Muscle of arm (tissue), 12 donors: Measurements from ENCODE around the gene P3H4. TPM values are rescaled to one million over a fixed set of nuclear protein-coding genes. Genes with fewer than 3 reads are reported as not detected.

Experiments used
- DNase-seq: peaks from one replicate; pipeline ENCODE4 v3.0.0-alpha.2; 2013
- polyA plus RNA-seq, 12 donors: library from polyadenylated mRNA; unstranded; fragments of 120-200 nt; gene quantifications; one replicate each; pipeline ENCODE4 v1.2.1, GENCODE V29; 2013; ENCODE audit not compliant: insufficient read length in 12 of 12

The P3H4 gene
- polyA plus RNA-seq, 12 donors: 31.4 to 49.8 (median 35.8) TPM; not detected in 1

DNA sequence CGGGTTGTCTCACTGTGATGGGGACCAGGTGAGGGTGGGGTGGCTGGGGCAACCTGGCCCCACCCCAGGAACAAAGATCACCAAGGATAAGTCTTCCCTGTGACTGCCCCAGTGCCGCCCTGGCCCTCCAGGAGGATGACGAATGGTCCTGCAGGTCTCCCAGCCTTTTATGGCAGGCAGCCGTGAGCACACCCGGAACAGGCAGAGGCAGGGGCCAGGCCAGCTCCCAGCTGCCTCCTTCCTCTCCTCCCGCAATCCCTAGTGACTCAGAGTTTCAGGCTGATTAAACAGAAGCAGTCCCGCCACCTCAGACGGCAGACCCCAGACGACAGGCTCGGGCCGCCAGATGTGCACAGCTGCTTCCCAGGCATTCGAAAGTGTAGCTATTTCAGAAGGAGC is 38.6 kb downstream of the P3H4 start:
- no peak for DNase-seq

DNA sequence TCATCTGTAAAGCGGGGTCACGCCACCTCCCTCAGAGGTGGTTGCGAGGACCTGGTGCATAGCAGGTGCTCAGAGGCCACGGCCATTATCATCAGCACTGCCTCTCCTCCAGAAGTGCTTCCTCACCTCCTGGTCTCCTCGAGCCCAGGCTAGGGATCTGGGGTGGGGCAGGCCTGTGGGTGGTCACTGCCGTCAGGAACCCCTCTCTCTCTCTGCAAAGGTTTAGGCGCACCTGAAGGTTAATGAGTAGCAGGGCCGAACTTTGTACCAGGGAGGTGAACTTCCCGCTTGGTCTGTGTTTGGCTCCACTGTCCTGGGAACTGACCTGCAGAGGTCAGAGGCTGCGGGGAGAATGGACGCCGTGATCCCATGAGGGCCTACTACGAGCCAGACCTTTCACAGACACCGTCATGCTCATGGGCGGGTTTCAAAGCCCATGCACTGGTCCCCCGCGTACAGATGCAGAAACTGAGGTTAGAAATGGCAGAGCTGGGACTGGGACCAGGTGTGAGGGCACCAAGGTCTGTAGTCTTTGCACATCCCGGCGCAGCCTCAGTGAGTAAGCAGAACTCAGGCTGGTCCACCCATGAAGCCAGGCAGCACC is 39.1 kb downstream of the P3H4 start:
- no peak for DNase-seq

DNA sequence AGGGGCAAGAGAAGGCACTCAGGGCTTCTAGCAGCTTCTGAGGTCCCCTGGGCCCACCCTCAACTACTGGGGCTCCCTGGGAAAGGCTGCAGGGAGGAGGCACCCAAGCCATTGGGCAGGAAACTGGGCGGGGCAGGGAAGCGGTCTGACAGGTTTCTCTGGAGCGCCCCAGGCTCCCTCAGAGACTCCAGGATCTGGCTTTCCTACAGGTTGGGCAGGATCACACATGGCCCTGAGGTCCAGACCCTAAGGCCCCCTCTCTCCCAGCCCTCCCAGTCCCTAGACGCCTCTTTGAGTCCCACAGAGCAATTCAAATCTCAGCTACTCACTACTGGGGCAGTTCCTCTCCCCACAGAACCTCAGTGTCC is 39.5 kb downstream of the P3H4 start:
- DNase-seq: no peak

DNA sequence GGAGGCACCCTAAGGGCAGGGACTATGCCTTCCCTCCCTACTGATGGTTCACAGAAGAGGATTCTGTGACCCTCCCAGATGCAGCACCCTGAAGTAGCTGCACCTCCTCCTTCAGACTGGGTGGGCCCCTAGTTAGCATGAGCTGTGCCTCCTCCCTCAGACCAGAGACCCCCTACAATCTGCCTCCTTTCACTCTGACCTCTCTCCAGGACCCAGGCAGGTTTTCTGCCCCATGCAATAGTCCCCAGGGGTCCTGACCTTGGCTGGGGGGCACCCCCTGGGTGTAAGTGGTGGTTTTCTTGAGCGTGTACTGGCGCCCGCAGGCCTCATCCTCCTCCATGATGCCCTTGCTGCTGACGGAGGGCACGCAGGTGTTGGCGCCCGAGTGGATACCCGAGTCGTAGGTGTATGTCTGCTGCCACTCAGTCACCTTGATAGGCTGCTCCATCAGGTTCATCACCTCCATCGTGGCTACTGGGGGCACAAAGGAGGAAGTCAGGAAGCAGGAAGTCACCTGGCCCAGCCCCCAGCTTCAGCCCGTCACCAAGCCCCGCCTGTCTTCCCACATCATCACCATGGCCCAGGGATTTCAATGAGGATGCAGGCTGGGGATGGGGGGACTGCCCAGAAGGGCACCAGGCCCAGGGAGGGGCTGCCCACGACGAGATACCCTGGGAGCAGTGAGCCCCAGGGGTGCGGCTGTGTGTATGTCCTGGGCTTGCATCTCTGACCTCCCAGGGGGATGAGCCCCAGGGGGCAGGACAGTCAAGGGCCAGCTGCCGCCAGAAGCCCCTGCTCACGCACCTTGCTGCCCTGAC is 40.2 kb downstream of the P3H4 start:
- no peak for DNase-seq

DNA sequence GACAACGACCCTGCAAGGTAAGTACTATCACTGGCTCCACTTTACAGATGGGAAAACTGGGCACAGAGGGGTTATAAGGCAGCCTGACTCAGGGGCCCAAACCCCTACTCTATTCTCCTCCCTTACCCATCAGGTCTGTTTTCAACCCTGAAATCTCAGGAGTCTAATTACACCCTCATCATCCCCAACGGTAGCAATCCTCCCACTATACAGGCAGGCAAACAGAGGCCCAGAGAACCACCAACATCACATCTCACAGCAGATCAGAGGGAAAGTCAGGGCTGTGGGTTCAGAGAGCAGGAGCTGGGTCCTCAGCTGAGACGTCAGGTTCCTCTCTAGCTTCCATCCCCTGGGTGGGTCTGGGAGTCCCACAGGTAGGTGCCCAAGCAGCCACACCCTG is 41.8 kb downstream of the P3H4 start:
- DNase-seq: no peak

DNA sequence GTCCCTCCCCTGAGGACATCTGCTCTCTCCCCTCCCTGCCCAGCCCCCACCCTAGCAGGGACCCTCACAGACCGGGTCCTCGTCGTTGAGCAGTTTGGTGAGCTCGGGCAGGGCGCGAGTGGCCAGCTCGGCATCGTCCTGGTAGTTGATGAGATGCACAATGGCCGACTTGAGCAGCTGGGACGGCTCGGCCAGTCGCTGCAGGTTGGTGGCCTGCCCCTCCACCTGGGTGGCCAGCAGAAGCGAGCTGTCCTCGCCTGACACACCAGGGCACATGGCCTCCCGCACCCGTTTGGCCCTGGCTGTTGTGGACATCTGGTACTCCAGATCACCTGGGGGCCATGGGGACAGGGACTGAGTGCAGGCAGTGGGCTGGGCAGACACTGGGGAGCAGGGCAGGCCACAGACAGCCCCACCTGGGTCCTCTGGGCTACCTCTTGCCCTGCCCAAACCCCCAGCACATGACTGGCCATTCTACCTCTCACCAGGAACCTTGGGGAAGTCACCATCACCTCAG is 42.3 kb downstream of the P3H4 start:
- DNase-seq: no peak

DNA sequence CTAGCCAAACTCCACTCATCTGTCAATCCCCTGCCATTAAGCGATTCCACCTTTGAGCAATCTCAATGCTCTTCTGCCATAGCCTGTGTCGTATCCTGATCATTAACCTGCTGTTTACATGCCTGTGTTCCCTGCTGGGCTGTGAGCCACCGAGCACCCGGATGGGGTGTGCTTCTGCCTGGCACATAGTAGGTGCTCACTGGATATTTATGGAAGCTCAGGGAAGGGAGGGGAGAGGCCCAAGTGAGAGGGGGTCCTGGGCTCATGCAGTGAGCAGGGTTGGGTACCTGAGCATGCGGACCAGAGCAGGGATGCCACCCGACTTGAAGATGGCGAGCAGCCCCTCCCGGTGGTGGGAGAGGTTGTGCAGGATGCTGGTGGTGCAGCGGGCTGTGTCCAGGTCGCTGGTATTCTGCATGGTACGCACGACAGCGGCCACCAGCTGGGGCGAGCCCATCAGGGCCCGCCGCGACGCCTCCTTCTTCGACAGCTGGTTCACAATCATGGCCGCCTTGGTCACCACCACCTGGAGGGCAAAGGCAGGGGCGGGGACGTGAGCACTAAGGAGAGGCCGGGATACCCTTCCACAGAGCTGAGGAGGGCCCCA is 43.0 kb downstream of the P3H4 start:
- DNase-seq: no peak

DNA sequence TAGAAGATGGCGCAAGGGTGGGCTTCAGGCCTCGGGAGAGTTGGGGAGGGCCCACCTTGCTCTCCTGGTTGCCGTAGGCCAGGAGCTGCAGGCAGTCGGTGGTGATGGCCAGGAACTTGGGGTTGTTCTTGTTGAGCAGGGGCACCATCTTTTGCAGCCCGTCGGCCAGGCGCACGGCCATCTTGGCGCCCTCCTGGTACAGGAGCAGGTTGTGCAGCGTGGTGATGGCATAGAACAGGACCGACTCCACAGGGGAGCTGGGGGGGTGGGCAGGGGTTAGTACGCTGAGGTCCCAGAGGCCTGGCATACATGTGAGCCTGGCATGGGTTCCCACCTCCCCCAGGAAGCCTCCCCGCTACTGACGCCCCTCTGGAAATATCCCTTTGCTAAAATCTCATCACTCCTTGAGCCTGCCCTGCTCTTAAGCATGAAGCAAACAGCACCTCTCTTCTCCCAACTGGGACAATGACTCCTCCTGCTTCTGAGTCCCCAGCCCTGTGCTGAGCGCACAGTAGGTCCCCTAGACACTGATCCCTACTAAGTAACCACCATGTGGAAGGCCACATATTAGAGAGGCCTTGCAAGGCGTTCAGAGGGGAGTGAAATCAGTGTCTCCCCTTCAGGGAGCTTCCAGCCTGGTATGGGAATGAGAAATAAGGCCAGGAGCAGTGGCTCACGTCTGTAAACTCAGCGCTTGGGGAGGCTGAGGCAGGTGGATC is 44.3 kb downstream of the P3H4 start:
- DNase-seq: no peak

DNA sequence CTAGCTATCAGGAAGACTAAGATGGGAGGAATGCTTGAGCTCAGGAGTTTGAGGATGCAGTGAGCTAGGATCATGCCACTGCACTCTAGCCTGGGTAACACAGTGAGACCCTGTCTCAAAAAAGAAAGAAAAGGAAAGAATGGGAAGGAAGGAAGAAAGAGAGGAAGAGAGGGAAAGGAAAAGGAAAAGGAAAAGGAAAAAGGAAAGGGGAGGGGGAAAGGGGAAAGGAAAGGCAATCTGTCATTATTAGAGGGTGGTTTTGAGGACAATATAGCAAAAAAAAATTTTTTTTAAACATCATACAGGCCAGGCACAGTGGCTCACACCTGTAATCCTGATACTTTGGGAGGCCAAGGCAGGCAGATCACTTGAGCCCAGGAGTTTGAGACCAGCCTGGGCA is 45.6 kb downstream of the P3H4 start:
- DNase-seq: no peak

DNA sequence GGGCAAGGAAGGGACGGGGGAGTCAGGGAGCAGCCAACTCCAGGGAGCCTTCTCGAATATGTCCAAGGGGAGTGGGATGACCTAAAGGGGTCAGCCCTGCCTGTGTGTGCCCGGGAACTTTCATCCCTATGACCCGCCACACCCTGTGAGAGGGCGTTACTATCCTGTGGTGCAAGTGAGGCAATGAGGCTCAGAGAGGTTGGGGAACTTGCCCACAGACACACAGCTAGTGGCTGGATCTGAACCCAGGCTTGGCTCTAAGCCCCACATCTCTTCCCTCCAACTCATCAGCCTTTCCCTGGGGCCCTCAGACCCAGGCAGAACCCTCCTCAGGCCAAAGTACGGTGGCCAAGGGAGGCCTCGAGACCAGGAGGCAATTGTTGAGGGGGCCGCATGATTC is 48.4 kb downstream of the P3H4 start:
- DNase-seq: no peak

DNA sequence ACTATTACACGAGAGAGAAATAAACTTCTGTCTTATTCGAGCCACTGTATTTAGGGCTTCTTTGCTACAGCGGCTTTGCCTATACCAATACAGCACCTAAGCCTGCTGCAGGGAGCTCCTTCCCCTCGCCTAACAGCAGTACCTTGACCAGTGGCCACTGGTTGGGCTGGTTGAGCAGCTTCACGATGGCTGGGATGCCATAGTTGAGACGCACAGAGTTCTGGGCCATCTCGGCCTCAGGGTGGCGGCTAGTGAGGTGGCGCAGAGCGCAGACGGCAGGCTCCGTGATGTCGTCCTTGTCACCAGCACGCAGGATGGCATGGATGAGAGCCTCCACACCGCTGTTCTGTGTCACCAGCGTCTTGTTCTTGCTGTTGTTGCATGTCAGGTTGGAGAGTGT is 48.9 kb downstream of the P3H4 start:
- DNase-seq: no peak

DNA sequence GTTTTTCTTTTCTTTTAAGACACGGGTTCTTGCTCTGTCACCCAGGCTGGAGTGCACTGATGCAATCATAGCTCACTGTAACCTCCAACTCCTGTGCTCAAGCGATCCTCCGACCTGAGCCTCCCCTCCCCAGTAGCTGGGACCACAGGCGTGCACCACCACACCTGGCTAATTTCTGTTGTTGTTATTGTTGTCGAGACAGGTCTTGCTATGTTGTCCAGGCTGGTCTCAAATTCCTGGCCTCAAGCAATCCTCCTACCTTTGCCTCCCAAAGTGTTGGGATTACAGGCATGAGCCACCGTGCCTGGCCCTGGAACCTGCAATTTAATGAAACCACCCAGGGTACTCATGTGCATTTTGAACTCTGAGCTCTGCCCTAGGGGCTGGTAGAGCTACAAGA is 49.4 kb downstream of the P3H4 start:
- DNase-seq: no peak

DNA sequence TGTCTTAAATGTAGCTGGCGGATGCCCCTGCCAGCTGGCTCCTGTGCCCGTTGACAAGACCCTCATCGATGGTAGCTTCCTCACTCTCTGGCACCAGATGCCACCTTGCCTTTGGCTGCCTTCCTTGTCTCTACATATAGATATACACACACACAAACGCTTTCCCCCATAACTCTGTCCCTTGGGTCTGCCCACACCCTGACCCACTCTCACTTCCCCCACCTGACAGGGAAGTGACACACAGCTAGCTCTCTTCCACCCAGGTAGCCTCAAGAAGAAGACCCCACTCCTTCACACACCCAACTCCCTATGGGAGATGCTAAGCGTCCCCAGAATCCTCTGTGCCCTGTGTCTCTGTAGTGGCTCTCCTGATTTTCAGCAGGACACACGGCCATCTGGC is 50.9 kb downstream of the P3H4 start:
- no peak for DNase-seq

DNA sequence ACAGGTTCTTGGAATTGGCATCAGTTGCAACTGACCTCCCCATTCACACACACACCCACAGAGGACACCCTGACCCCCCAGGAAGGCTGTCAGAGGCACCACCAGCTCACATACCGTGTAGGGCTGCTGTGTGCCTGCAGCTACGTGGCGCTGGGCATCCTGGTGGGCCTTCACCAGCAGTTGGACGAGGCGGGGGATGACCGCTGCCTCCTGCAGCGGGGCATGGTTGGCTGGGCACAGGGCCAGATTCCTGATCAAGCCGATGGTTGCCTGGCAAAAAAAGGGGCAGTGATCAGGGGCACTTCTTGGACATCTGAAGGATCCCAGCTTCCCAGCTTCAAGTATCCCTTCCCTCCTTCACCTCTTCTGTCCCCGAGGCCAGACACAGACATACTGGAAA is 53.1 kb downstream of the P3H4 start:
- DNase-seq: no peak

DNA sequence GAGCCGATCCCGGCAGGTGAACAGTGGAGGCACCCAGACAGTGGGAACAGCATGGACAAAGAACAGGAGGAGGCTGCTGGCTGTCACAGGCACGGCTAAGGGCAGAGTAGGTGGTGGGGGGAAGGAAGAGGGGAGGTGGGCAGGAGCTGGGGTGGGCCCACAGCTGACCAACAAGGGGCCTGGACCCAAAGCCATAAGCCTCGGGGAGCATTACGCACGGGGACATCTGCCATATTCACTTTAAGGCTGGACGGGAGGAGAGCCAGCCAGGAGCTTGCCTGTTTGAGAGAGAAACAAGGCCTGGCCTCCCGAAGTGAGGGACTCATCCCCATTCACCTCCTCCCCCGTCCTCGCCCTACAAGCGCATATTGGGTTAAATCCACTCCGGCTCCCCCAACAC is 57.7 kb downstream of the P3H4 start:
- DNase-seq: no peak

Other genes starting within 250 kb of the P3H4 start
- under 1 TPM in 2 of 12 donors, not detected in 10; 0.17 to 0.44 TPM for gene KRT9, start 239.9 kb downstream of the P3H4 start, polyA plus RNA-seq
- gene KRT14, start 225.1 kb downstream of the P3H4 start, polyA plus RNA-seq: 100 to 1,000 TPM in 1 of 12 donors, 10 to 100 TPM in 2, 1 to 10 TPM in 2, under 1 TPM in 3, not detected in 4; 0.18 to 229 (median 2.1) TPM
- 1 to 10 TPM in 2 of 12 donors, under 1 TPM in 1, not detected in 9; 0.90 to 3.9 (median 1.5) TPM for gene KRT16, start 199.2 kb downstream of the P3H4 start, polyA plus RNA-seq
- gene KRT17, start 187.4 kb downstream of the P3H4 start, polyA plus RNA-seq: 1,000 to 10,000 TPM in 1 of 12 donors, 100 to 1,000 TPM in 2, 1 to 10 TPM in 2, under 1 TPM in 5, not detected in 2; 0.33 to 1,262 (median 2.2) TPM
- 100 to 1,000 TPM in 11 of 12 donors, not detected in 1; 538 to 938 (median 792) TPM for gene EIF1, start 123.1 kb downstream of the P3H4 start, polyA plus RNA-seq
- not detected for gene GAST, start 99.6 kb downstream of the P3H4 start, polyA plus RNA-seq
- gene HAP1, start 77.3 kb downstream of the P3H4 start, polyA plus RNA-seq: under 1 TPM in 9 of 12 donors, not detected in 3; 0.03 to 0.23 (median 0.07) TPM
- gene JUP, start 25.2 kb downstream of the P3H4 start, polyA plus RNA-seq: 100 to 1,000 TPM in 1 of 12 donors, 10 to 100 TPM in 10, not detected in 1; 22.8 to 204 (median 36.5) TPM
- 100 to 1,000 TPM in 9 of 12 donors, 10 to 100 TPM in 2, not detected in 1; 88.2 to 164 (median 124) TPM for gene FKBP10, start 1.1 kb upstream of the P3H4 start, polyA plus RNA-seq
- 10 to 100 TPM in 11 of 12 donors, not detected in 1; 30.4 to 68.2 (median 44.9) TPM for gene NT5C3B, start 24.3 kb upstream of the P3H4 start, polyA plus RNA-seq
- gene KLHL10, start 25.9 kb upstream of the P3H4 start, polyA plus RNA-seq: under 1 TPM in 7 of 12 donors, not detected in 5; 0.12 to 0.48 (median 0.28) TPM
- 1 to 10 TPM in 11 of 12 donors, not detected in 1; 4.7 to 8.1 (median 6.3) TPM for gene KLHL11, start 53.5 kb upstream of the P3H4 start, polyA plus RNA-seq
- 10 to 100 TPM in 11 of 12 donors, not detected in 1; 43.2 to 72.6 (median 52.8) TPM for gene ACLY, start 107.0 kb upstream of the P3H4 start, polyA plus RNA-seq
- 1 to 10 TPM in 4 of 12 donors, under 1 TPM in 6, not detected in 2; 0.49 to 1.5 (median 0.82) TPM for gene ODAD4, start 118.7 kb upstream of the P3H4 start, polyA plus RNA-seq
- gene CNP, start 154.8 kb upstream of the P3H4 start, polyA plus RNA-seq: 10 to 100 TPM in 11 of 12 donors, not detected in 1; 30.9 to 69.5 (median 42.6) TPM
- 100 to 1,000 TPM in 3 of 12 donors, 10 to 100 TPM in 8, not detected in 1; 57.5 to 126 (median 94.3) TPM for gene DNAJC7, start 205.5 kb upstream of the P3H4 start, polyA plus RNA-seq
- gene NKIRAS2, start 208.1 kb upstream of the P3H4 start, polyA plus RNA-seq: 10 to 100 TPM in 11 of 12 donors, not detected in 1; 31.0 to 65.9 (median 39.6) TPM
- 1 to 10 TPM in 6 of 12 donors, under 1 TPM in 4, not detected in 2; 0.72 to 1.8 (median 1.2) TPM for gene C17orf113, start 238.7 kb upstream of the P3H4 start, polyA plus RNA-seq